Panc1 (cell line): ENCODE measurements around the gene PROKR2. TPM values are rescaled to one million over a fixed set of nuclear protein-coding genes. Genes with fewer than 3 reads are reported as not detected.

Experiments used
- ATAC-seq: fragments of 200-7000 bp; cut with Tn5 transposase; 2 replicates; pipeline ENCODE4 v1.9.1; 2020; ENCODE audit warnings: mild to moderate bottlenecking, moderate library complexity
- BruUV-seq: library from RNA; stranded (reverse); fragments of 400-500 nt; replicated peaks from 2 replicates; lab custom pipeline; 2021; lab: Mats Ljungman, UMichigan
- CTCF ChIA-PET: fragments of 300-600 bp; sonication (Branson Sonifier 250); formaldehyde crosslinking; loops from one replicate; lab custom pipeline; 2022; ENCODE audit warnings: antibody characterized with exemption; lab: Charles Lee
- POLR2A ChIA-PET: fragments of 300-600 bp; sonication (Branson Sonifier 250); formaldehyde crosslinking; loops from one replicate; lab custom pipeline; 2022; ENCODE audit warnings: antibody characterized with exemption; lab: Charles Lee
- DNase-seq: peaks from one replicate; pipeline ENCODE4 v3.0.0-alpha.2; 2010; ENCODE audit warnings: low read depth, low spot score
- H3K27ac ChIP-seq: 2 replicates; pipeline ENCODE4 v1.5.1; 2011; ENCODE audit warnings: mild to moderate bottlenecking, low read length, inconsistent platforms
- H3K27me3 ChIP-seq: fragments of 200-500 bp; sonication (Bioruptor generic); 2 replicates; pipeline ENCODE4 v1.6.0; 2014; ENCODE audit warnings: low read length, inconsistent platforms; ENCODE audit not compliant: control insufficient read depth, insufficient read depth
- H3K36me3 ChIP-seq: fragments of 200-500 bp; sonication (Bioruptor generic); 2 replicates; pipeline ENCODE4 v1.5.1; 2014; ENCODE audit warnings: inconsistent platforms, mild to moderate bottlenecking, low read length, moderate library complexity; ENCODE audit not compliant: control insufficient read depth, insufficient read depth
- H3K4me1 ChIP-seq: 2 replicates; pipeline ENCODE4 v1.5.1; 2011; ENCODE audit warnings: inconsistent platforms, mild to moderate bottlenecking, low read length, moderate library complexity; ENCODE audit not compliant: control insufficient read depth, insufficient read depth
- H3K4me3 ChIP-seq, 2 experiments: 2 replicates each; pipeline ENCODE4 v1.5.1; 2011 to 2012; ENCODE audit warnings: low read depth in 2 of 2, low read length in 2 of 2, mild to moderate bottlenecking in 2 of 2, inconsistent platforms in 1 of 2, moderate library complexity in 1 of 2
- H3K9me3 ChIP-seq: fragments of 200-500 bp; sonication (Bioruptor generic); 2 replicates; pipeline ENCODE4 v1.5.1; 2014; ENCODE audit warnings: low read depth, mild to moderate bottlenecking, inconsistent platforms, low read length, moderate library complexity; ENCODE audit not compliant: control insufficient read depth, insufficient read depth
- CTCF ChIP-seq: fragments of 450-650 bp; IDR thresholded peaks from 2 replicates; pipeline ENCODE4 v1.5.1; 2017; ENCODE audit warnings: mild to moderate bottlenecking
- POLR2AphosphoS5 ChIP-seq: IDR thresholded peaks from 2 replicates; pipeline ENCODE4 v1.6.1; 2012; ENCODE audit warnings: mild to moderate bottlenecking, low read depth, low read length, moderate library complexity
- REST ChIP-seq, 2 experiments: IDR thresholded peaks; 2 replicates each; pipeline ENCODE4 v1.6.1; 2011 to 2012; ENCODE audit warnings: low read depth in 2 of 2, control low read depth in 1 of 2, low read length in 1 of 2, mild to moderate bottlenecking in 1 of 2, moderate library complexity in 1 of 2; ENCODE audit not compliant: insufficient read depth in 1 of 2
- SIN3A ChIP-seq: IDR thresholded peaks from 2 replicates; pipeline ENCODE4 v1.6.1; 2012; ENCODE audit warnings: low read depth, mild to moderate bottlenecking, low read length, moderate library complexity, borderline replicate concordance; ENCODE audit not compliant: insufficient read depth
- TCF7L2 ChIP-seq: IDR thresholded peaks from 2 replicates; pipeline ENCODE4 v1.6.1; 2011; ENCODE audit warnings: mild to moderate bottlenecking, low read depth, low read length, inconsistent platforms
- in situ Hi-C: cut with HindIII; loops from 2 replicates; pipeline ENCODE4 v1.10.0; 2016; ENCODE audit warnings: low sequenced_read_pairs, low pct_unique_long_range_greater_than_20kb
- intact Hi-C: fragments of 100-400 bp; cut with micrococcal nuclease; formaldehyde crosslinking; loops from one replicate; pipeline ENCODE4 v1.10.0; 2022; ENCODE audit not compliant: unreplicated experiment
- total RNA-seq: library from RNA; stranded (reverse); gene quantifications from one replicate; pipeline ENCODE4 v1.2.1, GENCODE V29; 2021; ENCODE audit not compliant: unreplicated experiment

PROKR2 gene
- total RNA-seq, 1 experiment from 2014 or later, result not detected

DNA sequence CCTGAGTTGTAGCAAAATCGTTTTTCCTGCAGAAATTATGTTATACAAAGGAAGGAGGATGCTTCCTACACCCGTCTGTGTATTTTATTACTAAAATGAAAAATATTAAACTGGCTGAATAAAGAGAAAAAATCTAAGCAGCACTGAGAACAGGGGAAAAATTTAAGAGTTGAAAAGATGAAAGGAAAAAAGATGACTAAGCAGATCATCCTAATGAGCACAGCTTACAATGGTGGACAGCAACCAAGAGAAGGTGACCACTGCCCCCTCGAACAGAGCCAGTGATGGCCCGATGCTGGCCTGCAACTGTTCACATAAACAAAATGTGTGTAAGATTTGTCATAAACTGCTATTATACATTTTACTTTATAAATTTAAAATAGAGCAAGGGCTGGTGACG lies 4.2 kb downstream of the PROKR2 start:
- POLR2A ChIA-PET, result no interaction called here
- H3K27me3 ChIP-seq, result peaks cover 9% of the 10 kb centered on the region
- H3K27ac ChIP-seq, result no peak overlapping the region
- in situ Hi-C loops (no loop called here), intact Hi-C loops (no loop called here)
- ATAC-seq (no peak), DNase-seq (no peak)
- no TSS peak for BruUV-seq
- H3K4me1 ChIP-seq, result no peaks in the 10 kb centered on the region
- no peak overlapping the region for H3K4me3 ChIP-seq
- CTCF ChIA-PET, result no interaction called here
- no peaks in the 10 kb centered on the region for H3K36me3 ChIP-seq
- no peak for TF ChIP-seq SIN3A
- no peak for TF ChIP-seq CTCF
- no peak for TF ChIP-seq POLR2AphosphoS5
- TF ChIP-seq TCF7L2, result no peak
- no peak for TF ChIP-seq REST (IDR thresholded peaks at IDR 0.05; ENCODE audit: insufficient read depth in 1 of 2, low read depth in 2 of 2, low read length in 1 of 2)
- no peaks in the 10 kb centered on the region for H3K9me3 ChIP-seq

GRCh38 chr20:5309971-5310370 lies 6.8 kb downstream of the PROKR2 start:
- no peaks in the 10 kb centered on the region for H3K9me3 ChIP-seq
- intact Hi-C loops, result no loop called here
- ATAC-seq, result no peak
- BruUV-seq, result no TSS peak
- H3K4me1 ChIP-seq, result no peaks in the 10 kb centered on the region
- H3K27ac ChIP-seq, result no peak overlapping the region
- POLR2A ChIA-PET, result no interaction called here
- no peak for DNase-seq
- no peak overlapping the region for H3K4me3 ChIP-seq
- H3K27me3 ChIP-seq, result peaks cover 7% of the 10 kb centered on the region
- TF ChIP-seq POLR2AphosphoS5, result no peak
- no peak for TF ChIP-seq TCF7L2
- no peak for TF ChIP-seq SIN3A
- TF ChIP-seq CTCF, result no peak
- TF ChIP-seq REST (IDR thresholded peaks at IDR 0.05; ENCODE audit: insufficient read depth in 1 of 2, low read depth in 2 of 2, low read length in 1 of 2), result no peak
- CTCF ChIA-PET, result no interaction called here
- in situ Hi-C loops, result no loop called here
- no peaks in the 10 kb centered on the region for H3K36me3 ChIP-seq
